HEK293T (cell line): Measurements from ENCODE around the gene ERO1A.

Experiments
- CTCF ChIA-PET: fragments of 350-600 bp; formaldehyde crosslinking; extraction: SDS; loops from one replicate; lab custom pipeline; 2021; ENCODE audit warnings: antibody characterized with exemption, inconsistent platforms; lab: Yijun Ruan, JAX
- POLR2A ChIA-PET: fragments of 350-600 bp; formaldehyde crosslinking; extraction: SDS; loops from one replicate; lab custom pipeline; 2020; ENCODE audit warnings: antibody characterized with exemption, inconsistent platforms; lab: Yijun Ruan, JAX
- DNase-seq: peaks from one replicate; pipeline ENCODE4 v3.0.0; 2012; ENCODE audit warnings: mixed read lengths; ENCODE audit errors: extremely low spot score
- ARNT ChIP-seq: fragments of 450-650 bp; IDR thresholded peaks from 2 replicates; pipeline ENCODE4 v1.6.1; 2017; ENCODE audit warnings: mild to moderate bottlenecking
- BHLHE40 ChIP-seq: fragments of 450-650 bp; IDR thresholded peaks from 2 replicates; pipeline ENCODE4 v1.6.1; 2016; ENCODE audit warnings: mild to moderate bottlenecking, moderate library complexity, borderline replicate concordance
- CTBP1 ChIP-seq: fragments of 450-650 bp; IDR thresholded peaks from 2 replicates; pipeline ENCODE4 v1.6.1; 2016; ENCODE audit warnings: borderline replicate concordance
- ELF4 ChIP-seq: fragments of 450-650 bp; IDR thresholded peaks from 2 replicates; pipeline ENCODE4 v1.6.1; 2017; ENCODE audit warnings: antibody characterized with exemption
- FOXA1 ChIP-seq: fragments of 450-650 bp; IDR thresholded peaks from 2 replicates; pipeline ENCODE4 v1.6.1; 2016; ENCODE audit warnings: mild to moderate bottlenecking
- FOXK2 ChIP-seq: fragments of 450-650 bp; IDR thresholded peaks from 2 replicates; pipeline ENCODE4 v1.6.1; 2016; ENCODE audit warnings: mild to moderate bottlenecking
- FOXM1 ChIP-seq: fragments of 450-650 bp; IDR thresholded peaks from 2 replicates; pipeline ENCODE4 v1.6.1; 2017; ENCODE audit warnings: mild to moderate bottlenecking, borderline replicate concordance
- HDGF ChIP-seq: fragments of 450-650 bp; IDR thresholded peaks from 2 replicates; pipeline ENCODE4 v1.6.1; 2017; ENCODE audit warnings: antibody characterized with exemption, borderline replicate concordance
- L3MBTL2 ChIP-seq: fragments of 450-650 bp; conservative IDR thresholded peaks from 2 replicates; pipeline ENCODE4 v1.6.1; 2016; ENCODE audit warnings: mild to moderate bottlenecking
- LEF1 ChIP-seq: fragments of 450-650 bp; IDR thresholded peaks from 2 replicates; pipeline ENCODE4 v1.6.1; 2017; ENCODE audit warnings: mild to moderate bottlenecking, borderline replicate concordance
- NFRKB ChIP-seq: fragments of 450-650 bp; IDR thresholded peaks from 2 replicates; pipeline ENCODE4 v1.6.1; 2016; ENCODE audit warnings: mild to moderate bottlenecking, moderate library complexity
- PKNOX1 ChIP-seq: fragments of 450-650 bp; IDR thresholded peaks from 2 replicates; pipeline ENCODE4 v1.6.1; 2016
- SP1 ChIP-seq: fragments of 450-650 bp; IDR thresholded peaks from 2 replicates; pipeline ENCODE4 v1.6.1; 2017
- SUZ12 ChIP-seq: fragments of 450-650 bp; IDR thresholded peaks from 2 replicates; pipeline ENCODE4 v1.6.1; 2016; ENCODE audit warnings: mild to moderate bottlenecking
- TARDBP ChIP-seq: fragments of 450-650 bp; IDR thresholded peaks from 2 replicates; pipeline ENCODE4 v1.6.1; 2016
- ZNF384 ChIP-seq: fragments of 450-650 bp; IDR thresholded peaks from 2 replicates; pipeline ENCODE4 v1.6.1; 2016

ERO1A gene

GRCh38 chr14:52663850-52664249 is 31.5 kb downstream of the ERO1A start:
- no peak for DNase-seq
- TF ChIP-seq BHLHE40 (no peak), LEF1 (no peak), FOXK2 (no peak), FOXA1 (no peak), ELF4 (no peak), L3MBTL2 (no peak), TARDBP (no peak), PKNOX1 (no peak), SUZ12 (no peak), NFRKB (no peak), SP1 (no peak), HDGF (no peak), CTBP1 (no peak), FOXM1 (no peak), ZNF384 (no peak), ARNT (no peak)
- ChIA-PET POLR2A (no interaction called here), CTCF (no interaction called here)

- CTCF ChIA-PET = no interaction called here
- no peak for TF ChIP-seq NFRKB
- TF ChIP-seq BHLHE40 = no peak
- no peak for TF ChIP-seq FOXK2
- no peak for TF ChIP-seq L3MBTL2
- TF ChIP-seq SP1 = no peak
- TF ChIP-seq ARNT = no peak
- TF ChIP-seq FOXA1 = no peak
These were observed 34.0 kb downstream of the ERO1A start for GRCh38 chr14:52661314-52661713.

GRCh38 chr14:52660832-52661231 is 34.5 kb downstream of the ERO1A start:
- POLR2A ChIA-PET = no interaction called here
- TF ChIP-seq LEF1 (no peak), CTBP1 (no peak), ELF4 (no peak), ZNF384 (no peak), HDGF (no peak), FOXM1 (no peak)
- CTCF ChIA-PET = no interaction called here
- no peak for DNase-seq

More at GRCh38 chr14:52661314-52661713, 34.0 kb downstream of the ERO1A start:
- no peak for DNase-seq
- POLR2A ChIA-PET = no interaction called here

GRCh38 chr14:52660325-52660724 is 35.0 kb downstream of the ERO1A start:
- CTCF ChIA-PET = no interaction called here
- POLR2A ChIA-PET = no interaction called here
- DNase-seq = no peak
- TF ChIP-seq BHLHE40 (no peak), PKNOX1 (no peak), ELF4 (no peak)

DNA sequence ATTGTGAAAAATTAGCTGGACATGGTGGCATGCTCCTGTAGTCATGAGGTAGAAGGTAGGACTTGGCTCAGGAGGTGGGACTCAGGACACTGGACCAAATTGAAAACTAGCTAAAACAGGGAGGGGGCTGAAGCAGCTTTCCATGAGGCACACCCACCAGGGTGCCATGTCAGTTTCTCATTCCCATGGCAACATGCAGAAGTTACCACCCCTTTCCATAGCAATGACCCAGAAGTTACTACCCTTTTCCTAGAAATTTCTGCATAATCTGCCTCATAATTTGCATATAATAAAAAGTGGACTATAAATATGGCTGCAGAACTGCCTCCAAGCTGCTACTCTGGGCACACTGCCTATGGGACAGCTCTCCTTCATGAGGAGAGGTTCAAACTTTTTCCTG is 38.5 kb downstream of the ERO1A start:
- TF ChIP-seq LEF1 (no peak), TARDBP (no peak), FOXA1 (no peak), FOXM1 (no peak), L3MBTL2 (no peak), SUZ12 (no peak), FOXK2 (no peak), PKNOX1 (no peak), BHLHE40 (no peak), ZNF384 (no peak), HDGF (no peak), CTBP1 (no peak), ELF4 (no peak), NFRKB (no peak), SP1 (no peak), ARNT (no peak)
- POLR2A ChIA-PET = no interaction called here
- CTCF ChIA-PET = no interaction called here
- DNase-seq = no peak

DNA sequence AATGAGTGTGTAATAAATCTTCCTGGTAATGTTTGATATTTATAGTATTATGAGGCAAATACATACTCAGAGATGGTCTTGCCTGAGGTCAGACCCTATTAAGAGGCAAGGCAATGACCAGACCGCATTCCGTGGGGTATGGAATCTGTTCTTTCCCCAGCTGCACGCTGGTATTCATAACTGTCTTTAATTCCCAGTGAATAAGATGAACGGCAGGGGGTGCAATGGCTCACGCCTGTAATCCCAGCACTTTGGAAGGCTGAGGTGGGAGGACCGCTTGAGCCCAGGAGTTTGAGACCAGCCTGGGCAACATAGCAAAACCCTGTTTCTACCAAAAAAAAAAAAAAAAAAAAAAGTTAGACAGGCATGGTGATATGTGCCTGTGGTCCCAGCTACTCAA is 44.6 kb downstream of the ERO1A start:
- ChIA-PET CTCF (interaction anchor here (0.6 to 1.2 kb wide), 3 partner anchors 21 to 280 kb away, joined by 3 to 4 read pairs (median 3); no protein-coding TSS in a partner anchor), POLR2A (no interaction called here)
- peak; percentile 30 for DNase-seq
- TF ChIP-seq NFRKB (no peak), ELF4 (no peak), ZNF384 (no peak), SUZ12 (no peak), TARDBP (no peak), PKNOX1 (no peak; the same call in 1 of the 2 replicates), LEF1 (no peak), ARNT (no peak), FOXM1 (no peak), BHLHE40 (no peak), HDGF (no peak), SP1 (no peak), FOXA1 (no peak), FOXK2 (no peak), CTBP1 (no peak)
